Esophagus muscularis mucosa (tissue), 3 donors: ENCODE measurements around the gene CD68.

Experiments
- POLR2A ChIP-seq: fragments of 450-650 bp; IDR thresholded peaks from one replicate; pipeline ENCODE4 v1.6.1; 2017; ENCODE audit warnings: antibody characterized with exemption, moderate library complexity, mild to moderate bottlenecking, low read depth
- POLR2AphosphoS5 ChIP-seq, 2 donors: sonication (generic); formaldehyde crosslinking; IDR thresholded peaks; one replicate each; pipeline ENCODE4 v1.6.1; 2017; ENCODE audit warnings: antibody characterized with exemption in 2 of 2
- TF ChIP-seq, protein P1 (sequence below), 3 experiments: fragments of 200-600 bp in 2 of 3; fragments of 450-650 bp in 1 of 3; sonication (generic) in 2 of 3; IDR thresholded peaks; one replicate each; pipeline ENCODE4 v1.5.1; 2017 to 2019; ENCODE audit warnings: antibody characterized with exemption in 3 of 3, mild to moderate bottlenecking in 2 of 3, moderate library complexity in 1 of 3

DNA sequence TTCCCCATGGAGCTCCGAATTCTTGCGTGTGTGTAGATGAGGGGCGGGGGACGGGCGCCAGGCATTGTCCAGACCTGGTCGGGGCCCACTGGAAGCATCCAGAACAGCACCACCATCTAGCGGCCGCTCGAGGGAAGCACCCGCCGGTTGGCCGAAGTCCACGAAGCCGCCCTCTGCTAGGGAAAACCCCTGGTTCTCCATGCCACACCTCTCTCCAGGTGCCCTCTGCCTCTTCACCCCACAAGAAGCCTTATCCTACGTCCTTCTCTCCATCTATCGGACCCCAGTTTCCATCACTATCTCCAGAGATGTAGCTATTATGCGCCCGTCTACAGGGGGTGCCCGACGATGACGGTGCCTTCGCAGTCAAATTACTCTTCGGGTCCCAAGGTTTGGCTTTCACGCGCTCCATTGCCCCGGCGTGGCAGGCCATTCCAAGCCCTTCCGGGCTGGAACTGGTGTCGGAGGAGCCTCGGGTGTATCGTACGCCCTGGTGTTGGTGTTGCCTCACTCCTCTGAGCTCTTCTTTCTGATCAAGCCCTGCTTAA, 18.3 kb upstream of the CD68 start:
- TF ChIP-seq POLR2A (no peak), POLR2AphosphoS5 (IDR thresholded peaks at IDR 0.05) (peak in 1 of 2 donors; percentile 74)
- TF ChIP-seq, protein P1, sequence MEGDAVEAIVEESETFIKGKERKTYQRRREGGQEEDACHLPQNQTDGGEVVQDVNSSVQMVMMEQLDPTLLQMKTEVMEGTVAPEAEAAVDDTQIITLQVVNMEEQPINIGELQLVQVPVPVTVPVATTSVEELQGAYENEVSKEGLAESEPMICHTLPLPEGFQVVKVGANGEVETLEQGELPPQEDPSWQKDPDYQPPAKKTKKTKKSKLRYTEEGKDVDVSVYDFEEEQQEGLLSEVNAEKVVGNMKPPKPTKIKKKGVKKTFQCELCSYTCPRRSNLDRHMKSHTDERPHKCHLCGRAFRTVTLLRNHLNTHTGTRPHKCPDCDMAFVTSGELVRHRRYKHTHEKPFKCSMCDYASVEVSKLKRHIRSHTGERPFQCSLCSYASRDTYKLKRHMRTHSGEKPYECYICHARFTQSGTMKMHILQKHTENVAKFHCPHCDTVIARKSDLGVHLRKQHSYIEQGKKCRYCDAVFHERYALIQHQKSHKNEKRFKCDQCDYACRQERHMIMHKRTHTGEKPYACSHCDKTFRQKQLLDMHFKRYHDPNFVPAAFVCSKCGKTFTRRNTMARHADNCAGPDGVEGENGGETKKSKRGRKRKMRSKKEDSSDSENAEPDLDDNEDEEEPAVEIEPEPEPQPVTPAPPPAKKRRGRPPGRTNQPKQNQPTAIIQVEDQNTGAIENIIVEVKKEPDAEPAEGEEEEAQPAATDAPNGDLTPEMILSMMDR (IDR thresholded peaks at IDR 0.05): peak; percentile 76 to 96 (median 87)
